Activated naive CD8-positive, alpha-beta T cell treated with anti-CD3 and anti-CD28 coated beads for 36 hours (primary cell): ENCODE results near the gene ARHGAP32. TPM values are rescaled to one million over a fixed set of nuclear protein-coding genes. Genes with fewer than 3 reads are reported as not detected.

Experiments
- DNase-seq: peaks from one replicate; pipeline ENCODE4 v3.0.0; 2021
- H3K27ac Mint-ChIP-seq: one replicate; pipeline ENCODE4 v1.8.0; 2022; ENCODE audit warnings: mild to moderate bottlenecking, moderate library complexity, mixed read lengths
- H3K27me3 Mint-ChIP-seq: one replicate; pipeline ENCODE4 v1.8.0; 2022; ENCODE audit warnings: mild to moderate bottlenecking, mixed read lengths
- H3K36me3 Mint-ChIP-seq: one replicate; pipeline ENCODE4 v1.8.0; 2021; ENCODE audit warnings: mild to moderate bottlenecking, mixed read lengths
- H3K4me1 Mint-ChIP-seq: one replicate; pipeline ENCODE4 v1.8.0; 2021; ENCODE audit warnings: mixed read lengths
- H3K4me3 Mint-ChIP-seq: one replicate; pipeline ENCODE4 v1.8.0; 2022; ENCODE audit warnings: mild to moderate bottlenecking, moderate library complexity, mixed read lengths
- H3K9me3 Mint-ChIP-seq: one replicate; pipeline ENCODE4 v1.8.0; 2022; ENCODE audit warnings: mixed read lengths
- total RNA-seq, 2 experiments: library from RNA; stranded (reverse); gene quantifications; one replicate each; pipeline ENCODE4 v1.2.3, GENCODE V29; 2021

ARHGAP32 gene
- total RNA-seq, 2 experiments from 2014 or later: 6.5 to 7.4 TPM

DNA sequence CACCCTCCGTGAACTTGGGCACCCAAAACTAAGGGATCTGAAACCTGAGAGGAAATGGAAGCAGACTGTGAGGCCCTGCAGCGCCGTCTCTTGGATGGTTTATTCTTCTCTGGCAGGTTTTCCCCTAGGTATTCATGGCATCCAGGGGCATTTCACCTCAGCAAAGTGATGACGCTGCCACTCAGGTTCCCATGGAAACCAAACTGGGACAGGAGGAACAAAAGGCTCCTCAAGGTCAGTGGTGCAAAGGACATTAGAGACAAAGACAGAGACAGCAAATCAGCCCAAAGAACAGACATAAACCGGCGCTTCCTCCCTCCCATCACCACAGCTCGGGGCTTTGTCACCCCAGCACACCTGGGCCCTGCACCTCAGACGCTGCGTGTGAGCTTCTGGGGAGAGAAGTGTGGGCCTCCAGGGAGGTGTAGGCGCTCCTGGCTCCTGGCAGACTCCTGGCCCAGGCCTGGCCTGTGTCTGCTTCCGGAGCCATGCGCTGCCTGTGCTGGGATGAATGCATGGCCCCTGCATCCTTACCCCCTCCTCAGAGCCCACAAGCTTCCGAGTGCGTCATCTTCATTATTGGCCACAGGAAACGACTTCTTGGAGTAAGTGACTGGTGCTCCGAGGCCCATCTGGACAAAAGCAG lies 255.4 kb downstream of the ARHGAP32 start:
- no peak overlapping the region for H3K27ac Mint-ChIP-seq

GRCh38 chr11:128934926-128935325 lies 257.2 kb downstream of the ARHGAP32 start:
- no peak overlapping the region for H3K27ac Mint-ChIP-seq
- no peaks in the 10 kb centered on the region for H3K4me1 Mint-ChIP-seq
- peaks cover 3% of the 10 kb centered on the region for H3K27me3 Mint-ChIP-seq
- no peak overlapping the region for H3K4me3 Mint-ChIP-seq
- H3K9me3 Mint-ChIP-seq: no peaks in the 10 kb centered on the region
- H3K36me3 Mint-ChIP-seq: no peaks in the 10 kb centered on the region
- DNase-seq: no peak

More for the DNA sequence above, 255.4 kb downstream of the ARHGAP32 start:
- no peak for DNase-seq
- no peaks in the 10 kb centered on the region for H3K4me1 Mint-ChIP-seq
- H3K4me3 Mint-ChIP-seq: no peak overlapping the region
- no peaks in the 10 kb centered on the region for H3K9me3 Mint-ChIP-seq
- H3K27me3 Mint-ChIP-seq: no peaks in the 10 kb centered on the region
- no peaks in the 10 kb centered on the region for H3K36me3 Mint-ChIP-seq

DNA sequence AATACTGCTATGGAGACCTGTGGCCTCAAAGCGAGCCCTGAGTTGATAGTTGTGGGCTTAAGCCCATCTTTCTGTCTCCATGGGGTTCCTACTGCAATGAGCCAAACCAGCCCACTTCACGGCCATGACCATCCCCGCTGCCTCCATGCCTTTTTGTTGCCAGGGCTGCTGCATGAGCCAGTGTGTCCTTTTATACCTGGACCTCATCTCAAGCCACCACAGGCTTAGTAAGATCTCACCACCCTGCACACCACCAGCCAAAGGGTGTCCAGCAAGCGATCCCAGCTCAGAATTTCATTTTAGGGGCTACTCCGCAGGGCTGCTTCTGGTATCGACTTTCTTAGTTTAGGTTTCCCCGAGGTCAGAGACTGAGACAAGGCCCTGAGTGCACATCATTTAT lies 257.8 kb downstream of the ARHGAP32 start:
- Mint-ChIP-seq H3K27me3 (peaks cover 3% of the 10 kb centered on the region), H3K4me1 (peaks cover 3% of the 10 kb centered on the region), H3K4me3 (no peak overlapping the region), H3K9me3 (no peaks in the 10 kb centered on the region), H3K27ac (no peak overlapping the region), H3K36me3 (no peaks in the 10 kb centered on the region)
- no peak for DNase-seq

- Mint-ChIP-seq H3K27me3 (peaks cover 3% of the 10 kb centered on the region), H3K9me3 (no peaks in the 10 kb centered on the region), H3K4me3 (no peak overlapping the region), H3K4me1 (peaks cover 5% of the 10 kb centered on the region), H3K36me3 (no peaks in the 10 kb centered on the region), H3K27ac (no peak overlapping the region)
- DNase-seq: no peak
Observed at GRCh38 chr11:128933481-128934178, 258.5 kb downstream of the ARHGAP32 start.

GRCh38 chr11:128931668-128932067 lies 260.5 kb downstream of the ARHGAP32 start:
- H3K36me3 Mint-ChIP-seq: no peaks in the 10 kb centered on the region
- no peak for DNase-seq
- H3K4me3 Mint-ChIP-seq: no peak overlapping the region
- peaks cover 3% of the 10 kb centered on the region for H3K27me3 Mint-ChIP-seq
- peaks cover 11% of the 10 kb centered on the region for H3K4me1 Mint-ChIP-seq
- H3K9me3 Mint-ChIP-seq: no peaks in the 10 kb centered on the region
- H3K27ac Mint-ChIP-seq: no peak overlapping the region

- Mint-ChIP-seq H3K4me3 (no peak overlapping the region), H3K9me3 (no peaks in the 10 kb centered on the region), H3K27me3 (peaks cover 3% of the 10 kb centered on the region), H3K27ac (no peak overlapping the region), H3K4me1 (peaks cover 11% of the 10 kb centered on the region), H3K36me3 (no peaks in the 10 kb centered on the region)
- DNase-seq: no peak
Observed at GRCh38 chr11:128931066-128931465, 261.1 kb downstream of the ARHGAP32 start.

DNA sequence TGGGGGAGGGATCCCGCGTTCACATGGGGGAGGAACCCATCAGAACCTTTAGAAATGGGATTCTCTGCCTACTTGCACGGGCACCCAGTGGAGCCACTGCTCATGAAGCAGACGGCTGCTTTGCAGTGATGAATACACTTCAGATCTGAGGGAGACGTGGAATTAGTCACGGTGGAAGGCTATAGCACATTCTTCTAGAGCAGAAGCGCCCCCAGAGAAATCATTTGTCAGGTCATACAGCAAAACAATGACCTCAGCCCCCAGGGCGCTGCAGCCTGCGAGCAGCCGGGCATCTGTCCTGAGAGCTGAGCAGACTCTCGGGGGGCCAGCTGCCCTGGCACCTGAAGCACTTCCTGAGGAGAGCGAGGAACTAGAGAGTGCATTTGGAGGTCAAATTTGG lies 262.1 kb downstream of the ARHGAP32 start:
- peaks cover 3% of the 10 kb centered on the region for H3K27me3 Mint-ChIP-seq
- no peak overlapping the region for H3K27ac Mint-ChIP-seq
- peaks cover 11% of the 10 kb centered on the region for H3K4me1 Mint-ChIP-seq
- H3K4me3 Mint-ChIP-seq: no peak overlapping the region
- no peaks in the 10 kb centered on the region for H3K9me3 Mint-ChIP-seq
- no peaks in the 10 kb centered on the region for H3K36me3 Mint-ChIP-seq
- DNase-seq: no peak

DNA sequence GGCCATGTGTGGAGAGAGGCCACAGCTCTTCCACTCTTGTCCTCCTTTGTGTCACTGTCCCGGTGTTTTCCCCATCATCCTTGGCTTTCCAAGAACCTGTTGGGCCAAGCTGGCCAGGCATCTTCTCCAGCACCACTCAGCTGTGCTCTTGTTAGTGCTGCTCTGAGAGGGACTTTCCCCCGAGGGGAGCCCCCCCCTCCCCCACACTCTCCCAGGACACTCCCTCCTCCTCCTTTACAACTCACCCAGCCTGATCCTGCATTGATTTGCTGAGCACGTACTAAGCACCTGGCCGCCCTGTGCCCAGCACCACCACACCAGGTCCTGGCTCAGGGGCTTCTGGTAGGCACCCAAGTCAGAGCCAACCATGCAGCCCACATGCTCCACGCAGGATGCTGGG lies 262.7 kb downstream of the ARHGAP32 start:
- Mint-ChIP-seq H3K36me3 (no peaks in the 10 kb centered on the region), H3K4me1 (peaks cover 11% of the 10 kb centered on the region), H3K27ac (no peak overlapping the region), H3K4me3 (no peak overlapping the region), H3K9me3 (no peaks in the 10 kb centered on the region), H3K27me3 (peaks cover 3% of the 10 kb centered on the region)
- DNase-seq: no peak

- H3K4me3 Mint-ChIP-seq: no peak overlapping the region
- H3K9me3 Mint-ChIP-seq: no peaks in the 10 kb centered on the region
- H3K36me3 Mint-ChIP-seq: no peaks in the 10 kb centered on the region
- H3K27ac Mint-ChIP-seq: no peak overlapping the region
- DNase-seq: no peak
- peaks cover 11% of the 10 kb centered on the region for H3K4me1 Mint-ChIP-seq
- H3K27me3 Mint-ChIP-seq: peaks cover 3% of the 10 kb centered on the region
Observed at GRCh38 chr11:128928400-128928799, 263.7 kb downstream of the ARHGAP32 start.

GRCh38 chr11:128927683-128928336 lies 264.3 kb downstream of the ARHGAP32 start:
- Mint-ChIP-seq H3K27me3 (peaks cover 3% of the 10 kb centered on the region), H3K36me3 (no peaks in the 10 kb centered on the region), H3K4me3 (no peak overlapping the region), H3K27ac (no peak overlapping the region), H3K4me1 (peaks cover 11% of the 10 kb centered on the region), H3K9me3 (no peaks in the 10 kb centered on the region)
- DNase-seq: no peak

- Mint-ChIP-seq H3K27me3 (peaks cover 3% of the 10 kb centered on the region), H3K36me3 (no peaks in the 10 kb centered on the region), H3K9me3 (no peaks in the 10 kb centered on the region), H3K4me1 (peaks cover 11% of the 10 kb centered on the region), H3K27ac (no peak overlapping the region), H3K4me3 (no peak overlapping the region)
- no peak for DNase-seq
Observed at GRCh38 chr11:128927108-128927461, 265.0 kb downstream of the ARHGAP32 start.

- no peak for DNase-seq
- Mint-ChIP-seq H3K36me3 (no peaks in the 10 kb centered on the region), H3K27ac (no peak overlapping the region), H3K4me3 (no peak overlapping the region), H3K27me3 (peaks cover 3% of the 10 kb centered on the region), H3K4me1 (peaks cover 11% of the 10 kb centered on the region), H3K9me3 (no peaks in the 10 kb centered on the region)
Observed at GRCh38 chr11:128926437-128927107, 265.6 kb downstream of the ARHGAP32 start.

- no peak overlapping the region for H3K27ac Mint-ChIP-seq
- H3K9me3 Mint-ChIP-seq: no peaks in the 10 kb centered on the region
- H3K27me3 Mint-ChIP-seq: peaks cover 1% of the 10 kb centered on the region
- DNase-seq: no peak
- no peaks in the 10 kb centered on the region for H3K36me3 Mint-ChIP-seq
- no peak overlapping the region for H3K4me3 Mint-ChIP-seq
- H3K4me1 Mint-ChIP-seq: peaks cover 11% of the 10 kb centered on the region
Observed at GRCh38 chr11:128926000-128926399, 266.1 kb downstream of the ARHGAP32 start.

- Mint-ChIP-seq H3K9me3 (no peaks in the 10 kb centered on the region), H3K36me3 (no peaks in the 10 kb centered on the region), H3K4me1 (peaks cover 11% of the 10 kb centered on the region), H3K4me3 (no peak overlapping the region), H3K27ac (no peak overlapping the region), H3K27me3 (peaks cover 3% of the 10 kb centered on the region)
- no peak for DNase-seq
Observed at GRCh38 chr11:128925250-128925600, 266.9 kb downstream of the ARHGAP32 start.

- Mint-ChIP-seq H3K4me3 (no peak overlapping the region), H3K36me3 (no peaks in the 10 kb centered on the region), H3K27ac (no peak overlapping the region), H3K9me3 (no peaks in the 10 kb centered on the region), H3K4me1 (peaks cover 11% of the 10 kb centered on the region), H3K27me3 (peaks cover 3% of the 10 kb centered on the region)
- no peak for DNase-seq
Observed at GRCh38 chr11:128924510-128925249, 267.4 kb downstream of the ARHGAP32 start.
